HepG2 (cell line): Measurements from ENCODE around the gene TMEM53. TPM values are rescaled to one million over a fixed set of nuclear protein-coding genes. Genes with fewer than 3 reads are reported as not detected.

ENCODE experiments used
- ATAC-seq: fragments of 200-7000 bp; cut with Tn5 transposase; 3 replicates; pipeline ENCODE4 v1.9.1; 2020; ENCODE audit warnings: mild to moderate bottlenecking, moderate library complexity
- BruUV-seq: library from RNA; stranded (reverse); fragments of 400-500 nt; replicated peaks from 2 replicates; lab custom pipeline; 2021; lab: Mats Ljungman, UMichigan
- CTCF ChIA-PET: fragments of 300-600 bp; formaldehyde crosslinking; extraction: SDS; loops from one replicate; lab custom pipeline; 2021; ENCODE audit warnings: low total read pairs, inconsistent platforms, low intra/inter-chr PET ratio; lab: Yijun Ruan, JAX
- POLR2A ChIA-PET: fragments of 350-600 bp; sonication (Branson Sonifier 250); formaldehyde crosslinking; loops from one replicate; lab custom pipeline; 2020; ENCODE audit warnings: antibody characterized with exemption, inconsistent platforms; lab: Yijun Ruan, JAX
- DNase-seq: peaks from one replicate; pipeline ENCODE4 v3.0.0-alpha.2; 2015; ENCODE audit warnings: low spot score
- FAIRE-seq: peaks from 3 replicates; lab custom pipeline; 2011; peaks lifted over from hg19 to GRCh38; lab: Jason Lieb, UNC
- H2AFZ ChIP-seq: one replicate; pipeline ENCODE4 v1.6.1; 2011; ENCODE audit warnings: low read length, inconsistent platforms
- H3K27ac ChIP-seq: fragments of 300-600 bp; 3 replicates; pipeline ENCODE4 v1.8.0; 2011; ENCODE audit warnings: mixed run types, mild to moderate bottlenecking, mixed read lengths, low read length, inconsistent platforms; ENCODE audit not compliant: insufficient read depth; ENCODE audit errors: extremely low read length
- H3K27me3 ChIP-seq, 2 experiments: fragments of 200-600 bp in 1 of 2; 2 replicates in 1 of 2; 3 replicates in 1 of 2; pipeline versions ENCODE4 v1.6.0 to v1.8.0; 2011; ENCODE audit warnings: low read length in 2 of 2, mild to moderate bottlenecking in 2 of 2, moderate library complexity in 2 of 2, inconsistent platforms in 1 of 2; ENCODE audit not compliant: insufficient read depth in 2 of 2, control insufficient read depth in 1 of 2
- H3K36me3 ChIP-seq, 2 experiments: fragments of 200-600 bp in 1 of 2; replicated peaks in 1 of 2; 2 replicates in 1 of 2; 3 replicates in 1 of 2; pipeline versions ENCODE4 v1.5.1 to v1.8.0; 2011; ENCODE audit warnings: low read length in 2 of 2, inconsistent platforms in 1 of 2; ENCODE audit not compliant: insufficient read depth in 2 of 2, control insufficient read depth in 1 of 2
- H3K4me1 ChIP-seq: 2 replicates; pipeline ENCODE4 v1.5.1; 2012; ENCODE audit warnings: low read length, inconsistent platforms; ENCODE audit not compliant: insufficient read depth
- H3K4me2 ChIP-seq: 2 replicates; pipeline ENCODE4 v1.6.0; 2011; ENCODE audit warnings: low read depth, low read length, inconsistent platforms
- H3K4me3 ChIP-seq, 3 experiments: fragments of 200-600 bp in 1 of 3; sonication (generic), shearing (Covaris generic) in 1 of 3; replicated peaks in 1 of 3; 2 replicates each; pipeline ENCODE4 v1.5.1; 2011 to 2016; ENCODE audit warnings: low read length in 3 of 3, inconsistent platforms in 2 of 3, low read depth in 2 of 3, mild to moderate bottlenecking in 2 of 3, control low read depth in 1 of 3, mixed read lengths in 1 of 3; ENCODE audit not compliant: insufficient read depth in 1 of 3
- H3K79me2 ChIP-seq: one replicate; pipeline ENCODE4 v1.6.1; 2011; ENCODE audit warnings: low read length, inconsistent platforms; ENCODE audit not compliant: insufficient read depth
- H3K9ac ChIP-seq: 2 replicates; pipeline ENCODE4 v1.6.0; 2011; ENCODE audit warnings: mild to moderate bottlenecking, low read depth, low read length, inconsistent platforms; ENCODE audit not compliant: insufficient read depth
- H3K9me3 ChIP-seq: 2 replicates; pipeline ENCODE4 v1.5.1; 2012; ENCODE audit warnings: mild to moderate bottlenecking, low read length
- H4K20me1 ChIP-seq: 2 replicates; pipeline ENCODE4 v1.6.0; 2011; ENCODE audit warnings: inconsistent platforms, mild to moderate bottlenecking, low read length, moderate library complexity; ENCODE audit not compliant: insufficient read depth
- TGIF2 ChIP-seq: IDR thresholded peaks from 2 replicates; pipeline ENCODE4 v1.6.1; 2016; ENCODE audit warnings: control low read depth, missing compliant biosample characterization
- ZNF18 ChIP-seq: sonication (generic); formaldehyde crosslinking; IDR thresholded peaks from 2 replicates; pipeline ENCODE4 v1.8.0; 2022; ENCODE audit warnings: mild to moderate bottlenecking, missing genetic modification reagents; ENCODE audit not compliant: insufficient replicate concordance
- ZNF232 ChIP-seq: sonication (generic); formaldehyde crosslinking; IDR thresholded peaks from 2 replicates; pipeline ENCODE4 v1.4.0; 2020; ENCODE audit warnings: missing genetic modification reagents, borderline replicate concordance
- ZNF713 ChIP-seq: sonication (generic); formaldehyde crosslinking; IDR thresholded peaks from 2 replicates; pipeline ENCODE4 v1.4.0; 2020; ENCODE audit warnings: mild to moderate bottlenecking, missing genetic modification reagents
- ZUFSP ChIP-seq: sonication (generic); formaldehyde crosslinking; IDR thresholded peaks from 2 replicates; pipeline ENCODE4 v1.9.0; 2021; ENCODE audit warnings: missing genetic modification reagents, mild to moderate bottlenecking, borderline replicate concordance
- WGBS: methylation state at CpG from one replicate; pipeline ENCODE4 v1.1.6; 2017; ENCODE audit warnings: low lambda C conversion rate; 5-methylcytosine and 5-hydroxymethylcytosine counted together
- in situ Hi-C: cut with HindIII; loops from 2 replicates; pipeline ENCODE4 v1.10.0; 2017; ENCODE audit warnings: low pct_unique_long_range_greater_than_20kb; ENCODE audit not compliant: extremely low pct_ligation_motif_present
- intact Hi-C: fragments of 100-400 bp; cut with micrococcal nuclease; formaldehyde crosslinking; loops from one replicate; pipeline ENCODE4 v1.10.0; 2022; ENCODE audit not compliant: unreplicated experiment
- polyA plus RNA-seq, 8 experiments: library from polyadenylated mRNA; depleted of rRNA in 3 of 8; stranded (reverse) in 7 of 8; unstranded in 1 of 8; fragments of >200 nt; fragmentation: Illumina TruSeq in 4 of 8; extraction: Trizol in 4 of 8; gene quantifications; 2 replicates each; pipeline versions ENCODE4 v1.2.1 to v1.2.3, GENCODE V29; 2011 to 2016; ENCODE audit warnings: low read depth in 4 of 8, missing spikeins in 1 of 8, mixed read lengths in 1 of 8; ENCODE audit not compliant: insufficient read depth in 1 of 8
- total RNA-seq, 5 experiments: library from RNA; depleted of rRNA; stranded (reverse); fragments of >200 nt; fragmentation: Illumina TruSeq; extraction: Trizol; gene quantifications; 2 replicates each; pipeline ENCODE4 v1.2.3, GENCODE V29; 2016; ENCODE audit warnings: low read depth in 1 of 5

Gene TMEM53
- total and polyA plus RNA-seq, 2 of the 13 experiments (the other 11 are each of a cell fraction or from before 2014, with no cell fraction given) = 12.6 to 20.2 TPM

GRCh38 chr1:44617703-44618029 is 56.6 kb downstream of the TMEM53 start:
- Histone ChIP-seq H3K9ac (no peak overlapping the region), H3K27ac (no peak overlapping the region), H3K4me1 (peaks cover 15% of the 10 kb centered on the region; the same call in 1 of the 2 replicates), H3K79me2 (no peaks in the 10 kb centered on the region), H3K27me3 (peaks cover 0 to 25% of the 10 kb centered on the region in 2 experiments; a peak in 2 of 5 replicates), H3K36me3 (peaks cover 0 to 11% of the 10 kb centered on the region in 2 experiments; a peak in 2 of 5 replicates), H4K20me1 (no peaks in the 10 kb centered on the region), H3K9me3 (no peaks in the 10 kb centered on the region), H3K4me3 (no peak overlapping the region), H3K4me2 (no peak overlapping the region), H2AFZ (no peak overlapping the region)
- in situ Hi-C loops (no loop called here), intact Hi-C loops (no loop called here)
- TF ChIP-seq ZNF713 (CRISPR knock-in tag) = no peak
- TF ChIP-seq ZUFSP (CRISPR knock-in tag) = no peak
- TF ChIP-seq TGIF2 = no peak
- no peak for TF ChIP-seq ZNF18
- no peak for TF ChIP-seq ZNF232 (CRISPR knock-in tag)
- no peak for DNase-seq
- WGBS = 67% methylated on average over 1 of the region's 1 CpG
- no TSS peak for BruUV-seq
- CTCF ChIA-PET = no interaction called here
- POLR2A ChIA-PET = no interaction called here
- no peak for ATAC-seq
- no peak for FAIRE-seq
